Aorta (tissue), 5 donors: Measurements from ENCODE around the gene CHCHD5. TPM values are rescaled to one million over a fixed set of nuclear protein-coding genes. Genes with fewer than 3 reads are reported as not detected.
A peak's percentile ranks its signal among the peaks of the same experiment; 100 is the strongest.
"Not testable (repeated sequence)": the region's sequence is repeated elsewhere in the genome, so short reads cannot be mapped to it uniquely, and the experiment has no call there.

Experiments used
- ATAC-seq: fragments of 200-7000 bp; cut with Tn5 transposase; one replicate; pipeline ENCODE4 v1.9.1; 2022; ENCODE audit warnings: moderate library complexity; ENCODE audit not compliant: low FRiP score
- DNase-seq, 2 donors: peaks; one replicate each; pipeline ENCODE4 v3.0.0-alpha.2; 2020
- H3K27ac ChIP-seq, 2 donors: one replicate each; pipeline ENCODE4 v1.5.1; 2013; ENCODE audit warnings: low read length in 2 of 2, mild to moderate bottlenecking in 2 of 2, moderate library complexity in 2 of 2, control low read depth in 1 of 2, inconsistent platforms in 1 of 2, low read depth in 1 of 2
- H3K27me3 ChIP-seq, 2 donors: one replicate each; pipeline ENCODE4 v1.6.1; 2013; ENCODE audit warnings: control low read depth in 1 of 2, low read length in 1 of 2, mild to moderate bottlenecking in 1 of 2, moderate library complexity in 1 of 2; ENCODE audit not compliant: insufficient read depth in 2 of 2, control insufficient read depth in 1 of 2
- H3K36me3 ChIP-seq, 2 donors: one replicate each; pipeline ENCODE4 v1.6.1; 2013; ENCODE audit warnings: control low read depth in 1 of 2, low read length in 1 of 2, mild to moderate bottlenecking in 1 of 2; ENCODE audit not compliant: insufficient read depth in 2 of 2, control insufficient read depth in 1 of 2
- H3K4me1 ChIP-seq, 2 donors: one replicate each; pipeline ENCODE4 v1.6.1; 2013; ENCODE audit warnings: low read length in 2 of 2, control low read depth in 1 of 2, mild to moderate bottlenecking in 1 of 2, moderate library complexity in 1 of 2; ENCODE audit not compliant: insufficient read depth in 2 of 2, control insufficient read depth in 1 of 2
- H3K4me3 ChIP-seq, 2 donors: one replicate each; pipeline ENCODE4 v1.5.1; 2013; ENCODE audit warnings: low read length in 2 of 2, control low read depth in 1 of 2, mild to moderate bottlenecking in 1 of 2
- H3K9me3 ChIP-seq: one replicate; pipeline ENCODE4 v1.6.1; 2013; ENCODE audit warnings: mild to moderate bottlenecking, low read length; ENCODE audit not compliant: control insufficient read depth
- WGBS, 2 donors: extraction: QIAGEN DNeasy Blood & Tissue Kit; methylation state at CpG; one replicate each; pipeline ENCODE4 v1.1.7; 2013; 5-methylcytosine and 5-hydroxymethylcytosine counted together
- intact Hi-C, 2 donors: fragments of 100-400 bp; cut with DNase I; formaldehyde crosslinking; loops; one replicate each; pipeline versions ENCODE4 v1.14.2 to v1.15.0; 2022
- polyA plus RNA-seq, 2 donors: library from polyadenylated mRNA; stranded (reverse); fragments of 200-250 nt; gene quantifications; one replicate each; pipeline ENCODE4 v1.2.3, GENCODE V29; 2013
- total RNA-seq, 2 donors: library from RNA; stranded (reverse); fragmentation: NEBNext Ultra II Directional; extraction: Animal tissue kit (Norgen Biotek cat#: 25700); gene quantifications; one replicate each; pipeline ENCODE4 v1.2.1, GENCODE V29; 2021
- donor health status: healthy with polysubstance abuse.
- donor health status: Bipolar disorder and iron deficiency.
- donor health status: DM: no; HTN: no; CAD: no.
- donor health status: DM: no; HTN: no; CAD: no.
- donor health status: DM: yes; HTN: yes; CAD: no.

CHCHD5 gene
- total and polyA plus RNA-seq, 4 donors: 19.0 to 32.0 (median 23.4) TPM

GRCh38 chr2:112542984-112543661 is 41.3 kb upstream of the CHCHD5 start:
- Histone ChIP-seq H3K4me3 (peak overlapping the region; percentile 36 to 78), H3K4me1 (peaks cover 0 to 5% of the 10 kb centered on the region in 2 donors), H3K27ac (no peak overlapping the region), H3K9me3 (no peaks in the 10 kb centered on the region), H3K27me3 (no peaks in the 10 kb centered on the region), H3K36me3 (peaks cover 5 to 6% of the 10 kb centered on the region in 2 donors)
- 9 to 11% methylated on average over 18 of the region's 18 CpGs for WGBS, 2 donors
- ATAC-seq (no peak), DNase-seq (no peak)
- intact Hi-C loops: loop anchor here in 1 of 2 donors (2.0 to 5.0 kb wide), 2 partner anchors 39 to 60 kb away; partner anchors contain the start of genes CHCHD5 and TTL

GRCh38 chr2:112547333-112547732 is 37.1 kb upstream of the CHCHD5 start:
- intact Hi-C loops: no loop called here
- ATAC-seq: no peak

DNA sequence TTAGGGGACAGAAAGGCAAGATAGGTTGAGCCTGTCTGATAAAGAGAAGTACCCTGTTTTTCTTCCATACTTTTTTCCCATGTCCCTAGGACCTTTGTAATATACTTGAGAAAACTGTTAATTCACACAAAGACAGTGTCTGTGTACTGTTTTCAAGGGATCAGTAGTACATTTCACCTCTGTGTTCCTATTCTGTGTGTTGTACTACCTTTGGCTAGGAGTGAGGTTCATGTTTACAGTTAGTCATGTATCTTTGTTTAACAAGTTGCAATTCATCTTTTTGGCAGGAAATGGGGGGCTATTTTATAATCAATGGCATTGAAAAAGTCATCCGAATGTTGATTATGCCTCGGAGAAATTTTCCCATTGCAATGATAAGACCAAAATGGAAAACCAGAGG is 35.4 kb upstream of the CHCHD5 start:
- 92 to 94% methylated on average over 2 of the region's 2 CpGs for WGBS, 2 donors
- DNase-seq: no peak
- intact Hi-C loops: no loop called here
- Histone ChIP-seq H3K9me3 (no peaks in the 10 kb centered on the region), H3K27me3 (no peaks in the 10 kb centered on the region), H3K36me3 (peaks cover 6 to 13% of the 10 kb centered on the region in 2 donors), H3K4me3 (no peak overlapping the region), H3K4me1 (no peaks in the 10 kb centered on the region), H3K27ac (no peak overlapping the region)
- no peak for ATAC-seq

More at GRCh38 chr2:112547333-112547732, 37.1 kb upstream of the CHCHD5 start:
- peaks cover 0 to 5% of the 10 kb centered on the region in 2 donors for H3K4me1 ChIP-seq
- no peak overlapping the region for H3K4me3 ChIP-seq
- H3K36me3 ChIP-seq: peaks cover 6 to 10% of the 10 kb centered on the region in 2 donors
- no peaks in the 10 kb centered on the region for H3K9me3 ChIP-seq
- WGBS, 2 donors: 88 to 92% methylated on average over 4 of the region's 4 CpGs
- no peak overlapping the region for H3K27ac ChIP-seq
- H3K27me3 ChIP-seq: no peaks in the 10 kb centered on the region
- no peak for DNase-seq

DNA sequence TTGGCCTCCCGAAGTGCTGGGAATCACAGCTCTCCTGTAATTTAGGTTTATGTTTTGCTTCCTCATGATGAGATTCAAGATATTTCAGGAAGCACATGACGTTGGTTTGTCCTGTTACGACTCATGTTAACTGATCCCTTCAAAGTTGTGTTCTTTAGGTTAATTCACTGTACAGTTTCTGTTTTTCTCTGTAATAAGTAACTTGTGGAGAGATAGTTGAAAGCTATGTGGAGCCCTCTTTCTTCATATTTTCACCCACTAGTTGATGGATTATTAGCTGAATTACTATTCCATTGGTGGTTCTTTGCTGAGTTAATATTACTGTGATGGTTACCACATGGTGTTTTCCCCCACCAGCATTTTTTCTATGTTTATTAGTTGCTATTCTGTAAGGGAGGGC is 18.3 kb upstream of the CHCHD5 start:
- intact Hi-C loops: no loop called here
- DNase-seq (no peak), ATAC-seq (no peak)
- WGBS, 2 donors: 83 to 85% methylated on average over 3 of the region's 3 CpGs
- Histone ChIP-seq H3K4me3 (no peak overlapping the region), H3K27ac (no peak overlapping the region), H3K27me3 (no peaks in the 10 kb centered on the region), H3K9me3 (no peaks in the 10 kb centered on the region), H3K36me3 (peaks cover 11 to 15% of the 10 kb centered on the region in 2 donors), H3K4me1 (no peaks in the 10 kb centered on the region)

DNA sequence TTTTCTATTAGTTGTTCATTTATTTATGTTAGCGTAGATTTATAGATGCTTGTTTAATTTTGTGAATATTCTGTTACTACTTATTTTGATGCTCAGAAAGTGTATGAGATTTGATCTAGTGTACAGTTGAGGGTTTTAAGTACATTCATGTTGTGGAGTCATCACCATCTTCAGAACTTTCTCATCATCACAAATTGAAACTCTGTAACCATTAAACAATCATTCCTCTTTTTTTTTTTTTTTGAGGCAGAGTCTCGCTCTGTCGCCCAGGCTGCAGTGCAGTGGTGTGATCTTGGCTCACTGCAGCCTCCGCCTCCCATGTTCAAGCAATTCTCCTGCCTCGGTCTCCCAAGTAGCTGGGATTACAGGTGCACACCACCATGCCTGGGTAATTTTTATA is 17.9 kb upstream of the CHCHD5 start:
- H3K4me1 ChIP-seq, ATAC-seq, H3K27ac ChIP-seq, H3K4me3 ChIP-seq, DNase-seq, H3K27me3 ChIP-seq, intact Hi-C loops, H3K9me3 ChIP-seq: not testable (repeated sequence)
- H3K36me3 ChIP-seq: peaks cover 12 to 15% of the 10 kb centered on the region in 2 donors
- WGBS, 2 donors: 96 to 97% methylated on average over 5 of the region's 5 CpGs

DNA sequence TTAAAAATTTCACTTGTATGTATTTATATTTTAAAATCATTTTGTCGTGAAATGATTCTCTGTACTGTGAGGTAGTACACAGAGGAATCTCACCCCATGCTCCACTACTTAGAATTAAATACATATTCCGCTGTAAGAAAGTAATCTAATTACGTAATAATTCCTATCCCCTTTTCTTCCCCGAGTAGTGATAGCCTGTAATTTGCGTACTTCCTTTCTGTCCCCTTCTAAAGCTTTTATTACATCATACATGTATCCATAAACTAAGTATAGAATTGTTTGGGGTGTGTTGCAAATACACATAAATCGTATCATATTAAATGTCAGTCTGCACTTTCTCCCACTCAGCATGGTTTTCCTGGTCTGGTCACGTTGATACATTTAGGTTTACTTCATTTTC is 12.4 kb upstream of the CHCHD5 start:
- Histone ChIP-seq H3K4me1 (no peaks in the 10 kb centered on the region), H3K9me3 (no peaks in the 10 kb centered on the region), H3K4me3 (no peak overlapping the region), H3K36me3 (peaks cover 15 to 19% of the 10 kb centered on the region in 2 donors), H3K27me3 (no peaks in the 10 kb centered on the region), H3K27ac (no peak overlapping the region)
- intact Hi-C loops: no loop called here
- ATAC-seq (no peak), DNase-seq (no peak)
- 82 to 89% methylated on average over 7 of the region's 7 CpGs for WGBS, 2 donors

GRCh38 chr2:112577756-112578155 is 6.7 kb upstream of the CHCHD5 start:
- ATAC-seq: no peak
- Histone ChIP-seq H3K36me3 (peaks cover 5 to 10% of the 10 kb centered on the region in 2 donors), H3K27ac (no peak overlapping the region), H3K27me3 (no peaks in the 10 kb centered on the region), H3K4me1 (no peaks in the 10 kb centered on the region), H3K9me3 (no peaks in the 10 kb centered on the region), H3K4me3 (no peak overlapping the region)
- intact Hi-C loops: no loop called here
- 5 to 15% methylated on average over 4 to 5 of the region's 5 CpGs for WGBS, 2 donors
- DNase-seq: no peak

GRCh38 chr2:112579241-112579640 is 5.2 kb upstream of the CHCHD5 start:
- intact Hi-C loops: no loop called here
- no peak overlapping the region for H3K4me3 ChIP-seq
- no peak for ATAC-seq
- H3K36me3 ChIP-seq: peaks cover 2 to 7% of the 10 kb centered on the region in 2 donors
- no peaks in the 10 kb centered on the region for H3K27me3 ChIP-seq
- DNase-seq: no peak
- H3K9me3 ChIP-seq: no peaks in the 10 kb centered on the region
- H3K4me1 ChIP-seq: peaks cover 0 to 2% of the 10 kb centered on the region in 2 donors
- H3K27ac ChIP-seq: no peak overlapping the region

GRCh38 chr2:112580084-112580483 is 4.3 kb upstream of the CHCHD5 start:
- no peak for DNase-seq
- ATAC-seq: no peak
- H3K27me3 ChIP-seq: no peaks in the 10 kb centered on the region
- H3K27ac ChIP-seq: no peak overlapping the region
- H3K4me3 ChIP-seq: no peak overlapping the region
- H3K36me3 ChIP-seq: peaks cover 2% of the 10 kb centered on the region in 2 donors
- WGBS, 2 donors: 92 to 95% methylated on average over 7 of the region's 7 CpGs
- no peaks in the 10 kb centered on the region for H3K9me3 ChIP-seq
- H3K4me1 ChIP-seq: peaks cover 0 to 2% of the 10 kb centered on the region in 2 donors
- intact Hi-C loops: loop anchor here (5.0 to 10.0 kb wide), 4 partner anchors 38 to 98 kb away; partner anchors contain the start of genes TTL (in 2 of the 2), POLR1B (in 1 of the 2) and SLC20A1 (in 1 of the 2)
